T-helper 1 cell treated with Interleukin-12 subunit alpha and Interleukin-12 subunit beta and Interleukin-4 antibody, amounts not matched to agents 30 ng/mL and 1 ng/mL, for 36 hours (primary cell): Measurements from ENCODE around the gene TERC. TPM values are rescaled to one million over a fixed set of nuclear protein-coding genes. Genes with fewer than 3 reads are reported as not detected.
"Not testable (repeated sequence)": the region's sequence is repeated elsewhere in the genome, so short reads cannot be mapped to it uniquely, and the experiment has no call there.

Experiments used
- intact Hi-C: fragments of 100-400 bp; cut with micrococcal nuclease; formaldehyde crosslinking; loops from one replicate; pipeline ENCODE4 v1.15.1; 2024
- total RNA-seq: library from RNA; stranded (reverse); gene quantifications from 2 replicates; pipeline ENCODE4 v1.2.3, GENCODE V29; 2022

TERC gene
- total RNA-seq, 1 donor from 2014 or later = 3.1 TPM

GRCh38 chr3:169772305-169772896 is 7.5 kb upstream of the TERC start:
- intact Hi-C loops = loop anchor here (1.0 to 5.0 kb wide), 3 partner anchors 1098 to 1690 kb away; partner anchors contain the start of genes EIF5A2, RPL22L1 and TNIK

GRCh38 chr3:169771497-169772304 is 6.8 kb upstream of the TERC start:
- intact Hi-C loops = loop anchor here (1.0 to 5.0 kb wide), 3 partner anchors 1099 to 1691 kb away; partner anchors contain the start of genes EIF5A2, RPL22L1 and TNIK

- intact Hi-C loops = loop anchor here (5.0 to 10.0 kb wide), 2 partner anchors 1485 to 1693 kb away; partner anchors contain the start of gene TNIK
These were observed 4.7 kb upstream of the TERC start, which contains the start of gene ACTRT3 for GRCh38 chr3:169769287-169770181. TSS of gene ACTRT3 (minus strand) at chr3:169769561. CDS start at chr3:169769520, 41 bp downstream.

- intact Hi-C loops = loop anchor here (2.0 to 10.0 kb wide), 9 partner anchors 102 to 1490 kb away; partner anchors contain the start of genes MECOM, PHC3, PRKCI and RPL22L1
These were observed 463 bp downstream of the TERC start for GRCh38 chr3:169764312-169764881.

GRCh38 chr3:169760479-169760878 is 4.4 kb downstream of the TERC start:
- intact Hi-C loops = loop anchor here (5.0 to 10.0 kb wide), 4 partner anchors 98 to 1494 kb away; partner anchors contain the start of gene MECOM

- intact Hi-C loops = no loop called here
These were observed 5.6 kb downstream of the TERC start for GRCh38 chr3:169759256-169759655.

- intact Hi-C loops = no loop called here
These were observed 6.4 kb downstream of the TERC start for GRCh38 chr3:169758359-169758994.

GRCh38 chr3:169755488-169755887 is 9.4 kb downstream of the TERC start:
- intact Hi-C loops = no loop called here

GRCh38 chr3:169754711-169755110 is 10.1 kb downstream of the TERC start:
- intact Hi-C loops = no loop called here

- intact Hi-C loops = no loop called here
These were observed 13.0 kb downstream of the TERC start for GRCh38 chr3:169751875-169752274.

- intact Hi-C loops = no loop called here
These were observed 14.2 kb downstream of the TERC start for GRCh38 chr3:169750665-169751064.

- intact Hi-C loops = loop anchor here (10.0 kb wide), 1 partner anchor 884 kb away; no protein-coding TSS in a partner anchor
These were observed 16.2 kb downstream of the TERC start for GRCh38 chr3:169748670-169749069.

- intact Hi-C loops = loop anchor here (10.0 kb wide), 1 partner anchor 882 kb away; no protein-coding TSS in a partner anchor
These were observed 17.9 kb downstream of the TERC start for GRCh38 chr3:169746924-169747323.

- intact Hi-C loops = loop anchor here (1.0 to 10.0 kb wide), 2 partner anchors 595 to 880 kb away; no protein-coding TSS in a partner anchor
These were observed 20.4 kb downstream of the TERC start for GRCh38 chr3:169744366-169745054.

GRCh38 chr3:169739067-169739466 is 25.8 kb downstream of the TERC start:
- intact Hi-C loops = no loop called here

GRCh38 chr3:169731857-169732256 is 33.0 kb downstream of the TERC start:
- intact Hi-C loops = not testable (repeated sequence)

GRCh38 chr3:169722724-169723123 is 42.1 kb downstream of the TERC start:
- intact Hi-C loops = no loop called here

- intact Hi-C loops = loop anchor here (2.0 kb wide), 1 partner anchor 24 kb away; no protein-coding TSS in a partner anchor
These were observed 46.4 kb downstream of the TERC start for GRCh38 chr3:169718415-169718814.
